Pancreas (tissue), 10 donors: Measurements from ENCODE around the gene IL21R. TPM values are rescaled to one million over a fixed set of nuclear protein-coding genes. Genes with fewer than 3 reads are reported as not detected.
A peak's percentile ranks its signal among the peaks of the same experiment; 100 is the strongest.

ENCODE experiments used
- ATAC-seq, 4 donors: fragments of 200-7000 bp; cut with Tn5 transposase; one replicate each; pipeline versions ENCODE4 v1.8.0 to v1.9.1; 2020; ENCODE audit warnings: mild to moderate bottlenecking in 4 of 4, moderate library complexity in 4 of 4
- DNase-seq, 6 donors: peaks; one replicate each; pipeline ENCODE4 v3.0.0-alpha.2; 2020
- FAIRE-seq: peaks from 2 replicates; lab custom pipeline; 2012; peaks lifted over from hg19 to GRCh38; lab: Jason Lieb, UNC
- H3K27ac ChIP-seq, 4 donors: fragments of 200-600 bp; sonication (generic); 1 replicate in 3 of 4; 2 replicates in 1 of 4; pipeline versions ENCODE4 v1.5.0 to v1.8.0; 2020
- H3K27me3 ChIP-seq, 4 donors: fragments of 200-600 bp; one replicate each; pipeline ENCODE4 v1.8.0; 2021
- H3K36me3 ChIP-seq, 3 donors: fragments of 200-600 bp; sonication (generic) in 1 of 3; one replicate each; pipeline versions ENCODE4 v1.5.0 to v1.8.0; 2020 to 2021
- H3K4me1 ChIP-seq, 3 donors: fragments of 200-600 bp; one replicate each; pipeline ENCODE4 v1.8.0; 2021
- H3K4me3 ChIP-seq, 4 donors: fragments of 200-600 bp; sonication (generic) in 2 of 4; one replicate each; pipeline versions ENCODE4 v1.5.0 to v1.8.0; 2020 to 2021
- H3K9me3 ChIP-seq, 4 donors: fragments of 200-600 bp; one replicate each; pipeline ENCODE4 v1.8.0; 2021
- WGBS, 2 donors: extraction: QIAGEN DNeasy Blood & Tissue Kit; methylation state at CpG; one replicate each; pipeline ENCODE4 v1.1.7; 2013; 5-methylcytosine and 5-hydroxymethylcytosine counted together
- intact Hi-C, 3 donors: fragments of 100-400 bp; cut with DNase I; formaldehyde crosslinking; loops; one replicate each; pipeline versions ENCODE4 v1.11.1 to v1.14.2; 2022
- polyA plus RNA-seq, 2 donors: library from polyadenylated mRNA; stranded (reverse); fragments of 200-250 nt; gene quantifications; one replicate each; pipeline ENCODE4 v1.2.3, GENCODE V29; 2013
- total RNA-seq, 6 donors: library from RNA; stranded (reverse); fragmentation: NEBNext Ultra II Directional in 4 of 6; extraction: Animal tissue kit (Norgen Biotek cat#: 25700) in 4 of 6; gene quantifications; one replicate each; pipeline versions ENCODE4 v1.2.1 to v1.2.4, GENCODE V29; 2021 to 2023
- TF ChIP-seq, protein P1 (sequence below), 4 donors: fragments of 200-600 bp; sonication (generic) in 3 of 4; IDR thresholded peaks; one replicate each; pipeline versions ENCODE4 v1.5.0 to v1.8.0; 2021; ENCODE audit warnings: antibody characterized with exemption in 4 of 4
- donor health status: healthy with polysubstance abuse.
- donor health status: DM: no; HTN: no; CAD: no; lungs with moderate emphysema.
- donor health status: DM: no; HTN: no; CAD: no.
- donor health status: control.
- donor health status: control.
- donor health status: Bipolar disorder and iron deficiency.
- donor health status: DM: yes; HTN: yes; CAD: no.
- donor health status: DM: no; HTN: no; CAD: no.
- donor health status: DM: no; HTN: no; CAD: no.
- donor health status: DM: yes; HTN: yes; CAD: no.

Gene IL21R
- total and polyA plus RNA-seq, 8 donors: 0.08 to 0.79 (median 0.31) TPM; not detected in 2

DNA sequence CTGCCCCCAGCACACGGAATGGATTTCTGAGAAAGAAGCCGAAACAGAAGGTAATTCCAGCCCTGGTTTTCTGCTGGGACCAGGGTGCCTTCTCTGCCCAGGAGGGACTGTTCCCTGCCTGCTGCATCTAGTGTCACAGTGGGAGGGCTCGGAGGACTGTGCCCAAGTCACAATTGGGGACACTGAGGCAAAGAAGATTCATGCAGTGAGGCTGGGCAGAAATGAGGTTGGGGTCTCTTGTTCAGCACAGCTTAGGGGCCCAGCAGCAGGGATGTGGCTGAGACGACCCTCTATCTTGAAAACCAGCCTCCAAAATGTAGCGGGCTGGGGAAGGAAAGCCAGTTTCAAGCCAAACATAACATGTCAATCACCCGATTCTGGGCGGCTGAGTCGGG, 592 bp downstream of the IL21R start:
- no peaks in the 10 kb centered on the region for H3K9me3 ChIP-seq
- 44 to 49% methylated on average over 8 of the region's 8 CpGs for WGBS, 2 donors
- DNase-seq: no peak
- no peak for FAIRE-seq
- no peak overlapping the region for H3K27ac ChIP-seq
- H3K4me1 ChIP-seq: no peaks in the 10 kb centered on the region
- peak overlapping the region in 1 of 4 donors; percentile 17 for H3K4me3 ChIP-seq
- ATAC-seq: no peak
- TF ChIP-seq, protein P1, sequence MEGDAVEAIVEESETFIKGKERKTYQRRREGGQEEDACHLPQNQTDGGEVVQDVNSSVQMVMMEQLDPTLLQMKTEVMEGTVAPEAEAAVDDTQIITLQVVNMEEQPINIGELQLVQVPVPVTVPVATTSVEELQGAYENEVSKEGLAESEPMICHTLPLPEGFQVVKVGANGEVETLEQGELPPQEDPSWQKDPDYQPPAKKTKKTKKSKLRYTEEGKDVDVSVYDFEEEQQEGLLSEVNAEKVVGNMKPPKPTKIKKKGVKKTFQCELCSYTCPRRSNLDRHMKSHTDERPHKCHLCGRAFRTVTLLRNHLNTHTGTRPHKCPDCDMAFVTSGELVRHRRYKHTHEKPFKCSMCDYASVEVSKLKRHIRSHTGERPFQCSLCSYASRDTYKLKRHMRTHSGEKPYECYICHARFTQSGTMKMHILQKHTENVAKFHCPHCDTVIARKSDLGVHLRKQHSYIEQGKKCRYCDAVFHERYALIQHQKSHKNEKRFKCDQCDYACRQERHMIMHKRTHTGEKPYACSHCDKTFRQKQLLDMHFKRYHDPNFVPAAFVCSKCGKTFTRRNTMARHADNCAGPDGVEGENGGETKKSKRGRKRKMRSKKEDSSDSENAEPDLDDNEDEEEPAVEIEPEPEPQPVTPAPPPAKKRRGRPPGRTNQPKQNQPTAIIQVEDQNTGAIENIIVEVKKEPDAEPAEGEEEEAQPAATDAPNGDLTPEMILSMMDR (IDR thresholded peaks at IDR 0.05): no peak
- H3K36me3 ChIP-seq: no peaks in the 10 kb centered on the region
- no peaks in the 10 kb centered on the region for H3K27me3 ChIP-seq
- intact Hi-C loops: no loop called here

DNA sequence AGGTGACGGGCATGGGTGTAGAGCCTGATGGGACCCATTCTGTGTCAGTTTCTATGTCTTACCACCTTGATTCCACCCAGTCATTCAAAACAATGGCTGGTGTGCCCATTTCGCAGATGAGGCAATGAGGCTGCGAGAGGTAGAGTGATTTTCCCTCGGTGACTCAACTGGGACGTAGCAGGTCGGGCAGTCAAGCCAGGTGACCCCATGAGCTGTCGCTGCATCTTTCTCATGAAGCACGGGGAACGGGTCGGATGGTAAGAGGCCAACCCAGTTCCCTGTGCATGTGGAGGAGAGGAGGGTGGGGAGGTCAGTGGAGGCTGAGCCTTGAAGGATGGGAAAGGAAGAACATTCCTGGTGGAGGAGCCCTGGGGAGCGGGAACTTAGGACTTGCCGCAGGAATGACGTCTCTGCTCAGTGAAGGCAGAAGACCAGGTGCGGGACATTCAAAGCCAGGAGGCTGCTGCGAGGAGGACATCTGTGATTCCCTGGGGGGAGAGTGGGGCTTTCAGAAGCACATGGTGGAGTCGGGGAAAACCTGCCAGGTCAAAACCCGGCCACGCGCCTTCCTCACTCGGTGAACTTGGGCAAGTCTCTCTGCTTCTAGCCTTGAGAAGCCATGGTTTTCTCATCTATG, 1.1 kb downstream of the IL21R start:
- H3K4me1 ChIP-seq: no peaks in the 10 kb centered on the region
- H3K9me3 ChIP-seq: no peaks in the 10 kb centered on the region
- H3K27me3 ChIP-seq: no peaks in the 10 kb centered on the region
- TF ChIP-seq, protein P1 (IDR thresholded peaks at IDR 0.05): no peak
- H3K4me3 ChIP-seq: peak overlapping the region in 1 of 4 donors; percentile 17
- H3K36me3 ChIP-seq: no peaks in the 10 kb centered on the region
- H3K27ac ChIP-seq: no peak overlapping the region
- intact Hi-C loops: no loop called here
- FAIRE-seq: no peak
- WGBS, 2 donors: 72 to 80% methylated on average over 20 of the region's 20 CpGs
- no peak for ATAC-seq
- no peak for DNase-seq

DNA sequence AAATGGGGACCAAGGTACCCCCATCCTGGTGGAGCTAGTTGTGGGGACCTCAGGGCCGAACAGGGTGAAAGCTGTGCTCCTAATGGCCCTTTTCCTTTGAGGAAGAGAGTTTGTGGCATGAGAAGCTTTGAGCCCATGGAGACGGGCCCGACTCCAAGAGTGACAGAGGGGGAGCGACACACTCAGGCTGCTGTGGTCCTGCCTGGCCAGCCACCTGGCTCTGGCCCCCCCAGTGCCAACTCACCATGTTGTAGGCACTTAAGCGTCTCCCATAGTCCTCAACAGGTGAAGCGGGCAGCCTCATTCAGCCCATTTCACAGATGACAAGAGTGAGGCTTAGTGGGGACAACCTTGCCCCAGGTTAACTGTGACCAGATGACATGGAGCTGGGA, 1.6 kb downstream of the IL21R start:
- Histone ChIP-seq H3K36me3 (no peaks in the 10 kb centered on the region), H3K4me1 (no peaks in the 10 kb centered on the region), H3K4me3 (no peak overlapping the region), H3K9me3 (no peaks in the 10 kb centered on the region), H3K27me3 (no peaks in the 10 kb centered on the region), H3K27ac (no peak overlapping the region)
- FAIRE-seq (no peak), DNase-seq (no peak), ATAC-seq (no peak)
- TF ChIP-seq, protein P1 (IDR thresholded peaks at IDR 0.05): no peak
- 59 to 77% methylated on average over 6 of the region's 6 CpGs for WGBS, 2 donors
- intact Hi-C loops: no loop called here

DNA sequence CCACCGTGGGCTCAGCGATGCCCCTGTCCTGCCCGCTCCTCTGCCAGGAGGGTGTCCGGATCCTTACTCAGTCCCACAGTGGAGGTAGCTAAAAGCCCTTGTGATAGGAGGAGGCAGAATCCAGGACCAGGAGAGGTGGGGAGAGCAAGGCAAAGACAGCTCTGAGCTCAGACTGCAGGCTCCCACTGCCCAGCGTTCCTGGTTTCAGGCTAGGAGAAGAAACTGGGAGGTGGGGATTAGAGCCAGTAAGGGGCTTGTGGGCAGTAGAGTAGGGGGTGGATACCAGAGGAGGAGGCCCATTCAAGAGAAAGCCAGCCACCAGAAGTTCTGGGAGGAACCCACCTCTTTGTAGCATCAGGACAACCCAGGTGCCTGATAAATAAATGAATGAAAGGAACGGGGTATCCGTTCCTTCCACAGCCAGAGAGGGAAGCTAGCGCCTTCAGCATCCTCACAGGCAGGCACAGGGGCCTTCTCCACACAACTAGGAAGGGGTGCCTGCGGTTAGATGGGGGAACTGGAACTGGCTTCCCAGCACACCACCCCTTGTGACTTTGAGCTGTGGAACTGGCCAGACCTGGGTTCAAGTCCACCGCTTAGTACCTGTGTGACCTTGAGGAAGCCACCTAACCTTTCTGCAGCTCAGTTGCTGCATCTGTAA, 2.3 kb downstream of the IL21R start:
- ATAC-seq: no peak
- WGBS, 2 donors: 61 to 81% methylated on average over 10 of the region's 10 CpGs
- no peak for DNase-seq
- Histone ChIP-seq H3K9me3 (no peaks in the 10 kb centered on the region), H3K36me3 (no peaks in the 10 kb centered on the region), H3K27me3 (no peaks in the 10 kb centered on the region), H3K4me1 (no peaks in the 10 kb centered on the region), H3K27ac (no peak overlapping the region), H3K4me3 (no peak overlapping the region)
- TF ChIP-seq, protein P1 (IDR thresholded peaks at IDR 0.05): no peak
- no peak for FAIRE-seq
- intact Hi-C loops: no loop called here
